Activated CD4-positive, alpha-beta T cell treated with anti-CD3 and anti-CD28 coated beads for 36 hours (primary cell): ENCODE results near the gene CFL1. TPM values are rescaled to one million over a fixed set of nuclear protein-coding genes. Genes with fewer than 3 reads are reported as not detected.
"Not testable (repeated sequence)": the region's sequence is repeated elsewhere in the genome, so short reads cannot be mapped to it uniquely, and the experiment has no call there.

Experiments used
- ATAC-seq: fragments of 200-7000 bp; cut with Tn5 transposase; one replicate; pipeline ENCODE4 v1.10.0; 2021; ENCODE audit warnings: mild to moderate bottlenecking, moderate library complexity
- CTCF ChIA-PET: fragments of 350-600 bp; sonication (Branson Sonifier 250); formaldehyde crosslinking; loops from one replicate; lab custom pipeline; 2021; ENCODE audit warnings: antibody characterized with exemption; lab: Charles Lee
- POLR2A ChIA-PET: fragments of 350-600 bp; sonication (Branson Sonifier 250); formaldehyde crosslinking; loops from one replicate; lab custom pipeline; 2021; ENCODE audit warnings: antibody characterized with exemption, inconsistent platforms; lab: Charles Lee
- DNase-seq: peaks from one replicate; pipeline ENCODE4 v3.0.0-alpha.2; 2020
- H3K27ac Mint-ChIP-seq: one replicate; pipeline ENCODE4 v1.8.0; 2021; ENCODE audit warnings: mixed read lengths
- H3K27me3 Mint-ChIP-seq: one replicate; pipeline ENCODE4 v1.8.0; 2021; ENCODE audit warnings: mixed read lengths
- H3K36me3 Mint-ChIP-seq: one replicate; pipeline ENCODE4 v1.8.0; 2021; ENCODE audit warnings: low read depth, mixed read lengths
- H3K4me1 Mint-ChIP-seq: one replicate; pipeline ENCODE4 v1.8.0; 2021; ENCODE audit warnings: mixed read lengths
- H3K4me3 Mint-ChIP-seq: one replicate; pipeline ENCODE4 v1.8.0; 2021; ENCODE audit warnings: mild to moderate bottlenecking, moderate library complexity, mixed read lengths
- H3K9me3 Mint-ChIP-seq: one replicate; pipeline ENCODE4 v1.8.0; 2021; ENCODE audit warnings: low read depth, mixed read lengths
- intact Hi-C, 2 experiments: fragments of 100-400 bp; cut with DNase I in 1 of 2; cut with micrococcal nuclease in 1 of 2; formaldehyde crosslinking; loops; one replicate each; pipeline versions ENCODE4 v1.14.2 to v1.15.1; 2022 to 2024; cut with DNase I, micrococcal nuclease
- total RNA-seq, 2 experiments: library from RNA; stranded (reverse); gene quantifications; one replicate each; pipeline ENCODE4 v1.2.3, GENCODE V29; 2021

The CFL1 gene
- total RNA-seq, 2 experiments from 2014 or later: 888 to 1,074 TPM

GRCh38 chr11:65833297-65834030 lies 24.5 kb downstream of the CFL1 start, which contains the start of gene SNX32:
TSS of gene SNX32 (plus strand) at chr11:65833963. CDS start at chr11:65834066, 103 bp downstream.
- H3K27me3 Mint-ChIP-seq: no peaks in the 10 kb centered on the region
- intact Hi-C loops: loop anchor here (1.0 kb wide), 9 partner anchors 15 to 218 kb away; partner anchors contain the start of genes AP5B1 (in 1 of the 2), BANF1 (in 1 of the 2), CFL1 (in 1 of the 2) and EIF1AD (in 1 of the 2)
- H3K4me1 Mint-ChIP-seq: peaks cover 22% of the 10 kb centered on the region
- CTCF ChIA-PET: interaction anchor here (0.6 to 3.1 kb wide), 11 partner anchors 10 to 212 kb away, joined by 3 to 30 read pairs (median 5); partner anchors contain the start of gene MUS81
- H3K4me3 Mint-ChIP-seq: no peak within 1 kb of the TSS
- no peak within 1 kb of the TSS for H3K27ac Mint-ChIP-seq
- no peaks in the 10 kb centered on the region for H3K9me3 Mint-ChIP-seq
- peak; percentile 99 for ATAC-seq
- H3K36me3 Mint-ChIP-seq: no peaks in the 10 kb centered on the region
- DNase-seq: peak; percentile 98
- POLR2A ChIA-PET: interaction anchor here (0.5 to 1.0 kb wide), 5 partner anchors 19 to 784 kb away, joined by 3 read pairs; no protein-coding TSS in a partner anchor

- ChIA-PET CTCF (interaction anchor here (0.7 to 3.1 kb wide), 13 partner anchors 9 to 458 kb away, joined by 3 to 30 read pairs (median 5); partner anchors contain the start of genes KAT5 and MUS81), POLR2A (interaction anchor here (0.6 to 1.0 kb wide), 4 partner anchors 21 to 85 kb away, joined by 3 to 11 read pairs (median 4); no protein-coding TSS in a partner anchor)
- H3K4me1 Mint-ChIP-seq: peaks cover 34% of the 10 kb centered on the region
- H3K27me3 Mint-ChIP-seq, DNase-seq, intact Hi-C loops, ATAC-seq, H3K4me3 Mint-ChIP-seq, H3K36me3 Mint-ChIP-seq, H3K9me3 Mint-ChIP-seq: not testable (repeated sequence)
- peak overlapping the region; percentile 45 for H3K27ac Mint-ChIP-seq
Observed at GRCh38 chr11:65832231-65832630, 25.7 kb downstream of the CFL1 start.

- H3K4me3 Mint-ChIP-seq: no peak overlapping the region
- H3K27ac Mint-ChIP-seq: no peak overlapping the region
- no peaks in the 10 kb centered on the region for H3K9me3 Mint-ChIP-seq
- ChIA-PET POLR2A (no interaction called here), CTCF (interaction anchor here (0.7 to 1.3 kb wide), 3 partner anchors 11 to 861 kb away, joined by 3 to 5 read pairs (median 3); no protein-coding TSS in a partner anchor)
- intact Hi-C loops: no loop called here
- H3K36me3 Mint-ChIP-seq: no peaks in the 10 kb centered on the region
- ATAC-seq (no peak), DNase-seq (no peak)
- H3K4me1 Mint-ChIP-seq: peaks cover 34% of the 10 kb centered on the region
- no peaks in the 10 kb centered on the region for H3K27me3 Mint-ChIP-seq
Observed at GRCh38 chr11:65829459-65829858, 28.5 kb downstream of the CFL1 start.

- no peak overlapping the region for H3K27ac Mint-ChIP-seq
- no peak overlapping the region for H3K4me3 Mint-ChIP-seq
- H3K36me3 Mint-ChIP-seq: no peaks in the 10 kb centered on the region
- intact Hi-C loops: no loop called here
- no peaks in the 10 kb centered on the region for H3K27me3 Mint-ChIP-seq
- H3K4me1 Mint-ChIP-seq: peaks cover 24% of the 10 kb centered on the region
- DNase-seq: no peak
- CTCF ChIA-PET: interaction anchor here (0.5 to 2.1 kb wide), 9 partner anchors 9 to 553 kb away, joined by 3 to 7 read pairs (median 4); partner anchors contain the start of genes KAT5 and MUS81
- POLR2A ChIA-PET: interaction anchor here (0.5 to 0.7 kb wide), 3 partner anchors 140 to 1412 kb away, joined by 3 to 4 read pairs (median 3); no protein-coding TSS in a partner anchor
- H3K9me3 Mint-ChIP-seq: no peaks in the 10 kb centered on the region
- no peak for ATAC-seq
Observed at GRCh38 chr11:65826984-65827735, 30.8 kb downstream of the CFL1 start.

GRCh38 chr11:65822776-65823528 lies 35.0 kb downstream of the CFL1 start:
- Mint-ChIP-seq H3K27me3 (no peaks in the 10 kb centered on the region), H3K4me3 (no peak overlapping the region), H3K4me1 (peaks cover 10% of the 10 kb centered on the region), H3K36me3 (no peaks in the 10 kb centered on the region), H3K9me3 (no peaks in the 10 kb centered on the region), H3K27ac (no peak overlapping the region)
- ChIA-PET POLR2A (no interaction called here), CTCF (interaction anchor here (0.6 to 2.0 kb wide), 6 partner anchors 10 to 998 kb away, joined by 3 to 9 read pairs (median 3); partner anchors contain the start of genes KAT5 and SNX32)
- intact Hi-C loops: no loop called here
- DNase-seq (no peak), ATAC-seq (no peak)

GRCh38 chr11:65821107-65821506 lies 36.9 kb downstream of the CFL1 start:
- H3K4me1 Mint-ChIP-seq: peaks cover 14% of the 10 kb centered on the region
- no peaks in the 10 kb centered on the region for H3K27me3 Mint-ChIP-seq
- no peak overlapping the region for H3K4me3 Mint-ChIP-seq
- H3K9me3 Mint-ChIP-seq: no peaks in the 10 kb centered on the region
- ATAC-seq: no peak
- no peak overlapping the region for H3K27ac Mint-ChIP-seq
- CTCF ChIA-PET: interaction anchor here (0.6 to 1.0 kb wide), 3 partner anchors 10 to 1520 kb away, joined by 3 to 4 read pairs (median 4); no protein-coding TSS in a partner anchor
- no peaks in the 10 kb centered on the region for H3K36me3 Mint-ChIP-seq
- POLR2A ChIA-PET: no interaction called here
- DNase-seq: no peak
- intact Hi-C loops: no loop called here

GRCh38 chr11:65817835-65818680 lies 39.9 kb downstream of the CFL1 start:
- ATAC-seq: peak; percentile 91
- intact Hi-C loops: loop anchor here (1.0 to 10.0 kb wide), 11 partner anchors 15 to 244 kb away; partner anchors contain the start of genes AP5B1 (in 2 of the 2), CFL1 (in 1 of the 2), KAT5 (in 1 of the 2) and RNASEH2C (in 1 of the 2)
- Mint-ChIP-seq H3K27me3 (no peaks in the 10 kb centered on the region), H3K27ac (peak overlapping the region; percentile 87), H3K9me3 (no peaks in the 10 kb centered on the region), H3K36me3 (no peaks in the 10 kb centered on the region), H3K4me3 (peak overlapping the region; percentile 74), H3K4me1 (peaks cover 14% of the 10 kb centered on the region)
- peak; percentile 98 for DNase-seq
- ChIA-PET POLR2A (interaction anchor here (1.0 kb wide), 1 partner anchor 37 kb away, joined by 3 read pairs; the partner anchor contains the start of gene AP5B1), CTCF (interaction anchor here (0.6 to 8.2 kb wide), 21 partner anchors 9 to 180 kb away, joined by 3 to 74 read pairs (median 6); partner anchors contain the start of genes AP5B1, KAT5, OVOL1 and RNASEH2C)

- ChIA-PET POLR2A (interaction anchor here (1.0 kb wide), 1 partner anchor 36 kb away, joined by 3 read pairs; the partner anchor contains the start of gene AP5B1), CTCF (interaction anchor here (0.6 to 8.2 kb wide), 20 partner anchors 10 to 192 kb away, joined by 3 to 74 read pairs (median 6); partner anchors contain the start of genes AP5B1, KAT5, OVOL1 and RNASEH2C)
- Mint-ChIP-seq H3K4me1 (peaks cover 14% of the 10 kb centered on the region), H3K4me3 (peak overlapping the region; percentile 74), H3K36me3 (no peaks in the 10 kb centered on the region), H3K9me3 (no peaks in the 10 kb centered on the region), H3K27me3 (no peaks in the 10 kb centered on the region), H3K27ac (peak overlapping the region; percentile 87)
- ATAC-seq (no peak), DNase-seq (peak; percentile 21)
- intact Hi-C loops: loop anchor here in 1 of 2 experiments (10.0 kb wide), 1 partner anchor 53 kb away; no protein-coding TSS in a partner anchor
Observed at GRCh38 chr11:65817312-65817834, 40.6 kb downstream of the CFL1 start.

- peak overlapping the region; percentile 74 for H3K4me3 Mint-ChIP-seq
- intact Hi-C loops: loop anchor here in 1 of 2 experiments (10.0 kb wide), 1 partner anchor 52 kb away; no protein-coding TSS in a partner anchor
- CTCF ChIA-PET: interaction anchor here (0.6 to 8.2 kb wide), 18 partner anchors 10 to 192 kb away, joined by 3 to 74 read pairs (median 5); partner anchors contain the start of genes AP5B1, KAT5, OVOL1 and SNX32
- POLR2A ChIA-PET: no interaction called here
- H3K27me3 Mint-ChIP-seq: no peaks in the 10 kb centered on the region
- H3K27ac Mint-ChIP-seq: no peak overlapping the region
- no peaks in the 10 kb centered on the region for H3K9me3 Mint-ChIP-seq
- no peak for DNase-seq
- ATAC-seq: no peak
- no peaks in the 10 kb centered on the region for H3K36me3 Mint-ChIP-seq
- peaks cover 14% of the 10 kb centered on the region for H3K4me1 Mint-ChIP-seq
Observed at GRCh38 chr11:65816696-65817095, 41.3 kb downstream of the CFL1 start.
